ENCODE data around the gene MMP23B.
"Not testable (repeated sequence)": the region's sequence is repeated elsewhere in the genome, so short reads cannot be mapped to it uniquely, and the experiment has no call there.

GRCh38 chr1:1646326-1646725 is 14.4 kb downstream of the MMP23B start:
- TF ChIP-seq CTCF, POLR2A (IDR thresholded peaks at IDR 0.05): not testable (repeated sequence)

Measured in lower leg skin (tissue), 3 donors.